SK-N-SH treated with all-trans-retinoic acid at 6 μM for 48 hours (cell line): ENCODE results near the gene BEGAIN.

Source experiments
- ATAC-seq: fragments of 200-7000 bp; cut with Tn5 transposase; 3 replicates; pipeline ENCODE4 v1.9.1; 2020; ENCODE audit warnings: mild to moderate bottlenecking, moderate library complexity
- ARNTL ChIP-seq: fragments of 450-650 bp; formaldehyde crosslinking; IDR thresholded peaks from 2 replicates; pipeline ENCODE4 v1.5.0; 2020; ENCODE audit warnings: low read depth, mild to moderate bottlenecking, moderate library complexity, borderline replicate concordance
- BACH2 ChIP-seq: fragments of 250-450 bp; sonication (Bioruptor Pico); IDR thresholded peaks from 2 replicates; pipeline ENCODE4 v1.9.0; 2021; ENCODE audit warnings: mild to moderate bottlenecking, borderline replicate concordance
- CREB5 ChIP-seq: fragments of 250-450 bp; sonication (Bioruptor Pico); IDR thresholded peaks from 2 replicates; pipeline ENCODE4 v1.5.1; 2020; ENCODE audit warnings: low read depth, mild to moderate bottlenecking, moderate library complexity
- CSDC2 ChIP-seq: fragments of 250-450 bp; sonication (Bioruptor Pico); IDR thresholded peaks from 2 replicates; pipeline ENCODE4 v1.5.0; 2020; ENCODE audit warnings: mild to moderate bottlenecking, moderate library complexity
- CSRNP3 ChIP-seq: fragments of 250-450 bp; sonication (Bioruptor Pico); IDR thresholded peaks from 2 replicates; pipeline ENCODE4 v1.5.1; 2021; ENCODE audit warnings: mild to moderate bottlenecking, moderate library complexity
- ESRRG ChIP-seq: fragments of 250-450 bp; sonication (Bioruptor Pico); IDR thresholded peaks from 2 replicates; pipeline ENCODE4 v1.6.1; 2021; ENCODE audit warnings: mild to moderate bottlenecking
- GLIS3 ChIP-seq: fragments of 250-450 bp; sonication (Bioruptor Pico); IDR thresholded peaks from 2 replicates; pipeline ENCODE4 v1.5.0; 2020; ENCODE audit warnings: mild to moderate bottlenecking, moderate library complexity
- ISL1 ChIP-seq: fragments of 250-450 bp; sonication (Bioruptor Pico); IDR thresholded peaks from 2 replicates; pipeline ENCODE4 v2.1.2; 2022; ENCODE audit warnings: mild to moderate bottlenecking, moderate library complexity
- PATZ1 ChIP-seq: fragments of 250-450 bp; sonication (Bioruptor Pico); IDR thresholded peaks from 2 replicates; pipeline ENCODE4 v1.8.0; 2020; ENCODE audit warnings: mild to moderate bottlenecking, moderate library complexity, borderline replicate concordance
- POU6F1 ChIP-seq: fragments of 250-450 bp; sonication (Bioruptor Pico); IDR thresholded peaks from 2 replicates; pipeline ENCODE4 v1.8.0; 2021; ENCODE audit warnings: low read depth, mild to moderate bottlenecking, moderate library complexity, borderline replicate concordance
- PPARA ChIP-seq: fragments of 250-450 bp; sonication (Bioruptor Pico); IDR thresholded peaks from 2 replicates; pipeline ENCODE4 v1.5.0; 2020; ENCODE audit warnings: mild to moderate bottlenecking, borderline replicate concordance
- RARB ChIP-seq: fragments of 250-450 bp; sonication (Bioruptor Pico); IDR thresholded peaks from 2 replicates; pipeline ENCODE4 v1.8.0; 2021; ENCODE audit warnings: mild to moderate bottlenecking, moderate library complexity
- SNAI2 ChIP-seq: fragments of 250-450 bp; sonication (Bioruptor Pico); IDR thresholded peaks from 2 replicates; pipeline ENCODE4 v1.5.0; 2020; ENCODE audit warnings: mild to moderate bottlenecking, moderate library complexity
- TOX ChIP-seq: fragments of 250-450 bp; sonication (Bioruptor Pico); IDR thresholded peaks from 2 replicates; pipeline ENCODE4 v1.8.0; 2021; ENCODE audit warnings: mild to moderate bottlenecking, moderate library complexity, borderline replicate concordance
- ZC3H10 ChIP-seq: fragments of 250-450 bp; sonication (Bioruptor Pico); IDR thresholded peaks from 2 replicates; pipeline ENCODE4 v1.5.1; 2021; ENCODE audit warnings: mild to moderate bottlenecking, moderate library complexity
- ZFP3 ChIP-seq: fragments of 250-450 bp; sonication (Bioruptor Pico); IDR thresholded peaks from 2 replicates; pipeline ENCODE4 v1.5.0; 2020; ENCODE audit warnings: mild to moderate bottlenecking, moderate library complexity
- ZFP30 ChIP-seq: fragments of 450-650 bp; formaldehyde crosslinking; IDR thresholded peaks from 2 replicates; pipeline ENCODE4 v1.5.0; 2022; ENCODE audit warnings: mild to moderate bottlenecking, moderate library complexity
- ZNF565 ChIP-seq: fragments of 450-650 bp; formaldehyde crosslinking; conservative IDR thresholded peaks from 2 replicates; pipeline ENCODE4 v1.5.0; 2020; ENCODE audit warnings: low read depth, mild to moderate bottlenecking, moderate library complexity
- ZNF70 ChIP-seq: fragments of 450-650 bp; formaldehyde crosslinking; IDR thresholded peaks from 2 replicates; pipeline ENCODE4 v1.5.0; 2020; ENCODE audit warnings: mild to moderate bottlenecking, moderate library complexity
- ZNF8 ChIP-seq: fragments of 450-650 bp; formaldehyde crosslinking; IDR thresholded peaks from 2 replicates; pipeline ENCODE4 v1.5.0; 2020; ENCODE audit warnings: mild to moderate bottlenecking, moderate library complexity

BEGAIN gene

GRCh38 chr14:100607611-100607956 is 20.4 kb upstream of the BEGAIN start (continued):
- TF ChIP-seq CREB5 (no peak), ZNF8 (CRISPR knock-in tag) (no peak), ARNTL (no peak), ZC3H10 (CRISPR knock-in tag) (no peak)

GRCh38 chr14:100606687-100607610 is 19.7 kb upstream of the BEGAIN start:
- no peak; the same call in 2 of the 3 replicates for ATAC-seq
- TF ChIP-seq ISL1 (CRISPR knock-in tag) = no peak
- no peak for TF ChIP-seq CREB5
- TF ChIP-seq CSDC2 (CRISPR knock-in tag) = no peak
- no peak for TF ChIP-seq ARNTL
- TF ChIP-seq GLIS3 (CRISPR knock-in tag) = no peak
- no peak for TF ChIP-seq PPARA (CRISPR knock-in tag)
- no peak for TF ChIP-seq ZNF8 (CRISPR knock-in tag)
- TF ChIP-seq TOX (CRISPR knock-in tag) = no peak
- no peak for TF ChIP-seq POU6F1 (CRISPR knock-in tag)
- TF ChIP-seq ZNF70 (CRISPR knock-in tag) = no peak
- TF ChIP-seq RARB = no peak
- TF ChIP-seq CSRNP3 (CRISPR knock-in tag) = no peak
- TF ChIP-seq BACH2 (CRISPR knock-in tag) = no peak

- no peak; the same call in 2 of the 3 replicates for ATAC-seq
- TF ChIP-seq RARB (no peak), ZFP30 (CRISPR knock-in tag) (no peak), ZNF565 (CRISPR knock-in tag) (no peak), ZC3H10 (CRISPR knock-in tag) (no peak), ESRRG (CRISPR knock-in tag) (no peak), ARNTL (no peak)
Observed at GRCh38 chr14:100605706-100606686, 18.8 kb upstream of the BEGAIN start.

GRCh38 chr14:100605230-100605629 is 18.0 kb upstream of the BEGAIN start:
- ATAC-seq = no peak
- TF ChIP-seq ZNF70 (CRISPR knock-in tag) (no peak), PPARA (CRISPR knock-in tag) (no peak), GLIS3 (CRISPR knock-in tag) (no peak), ESRRG (CRISPR knock-in tag) (no peak), ZFP3 (no peak), SNAI2 (CRISPR knock-in tag) (no peak), ZC3H10 (CRISPR knock-in tag) (no peak), POU6F1 (CRISPR knock-in tag) (no peak), PATZ1 (CRISPR knock-in tag) (no peak), ZNF8 (CRISPR knock-in tag) (no peak), CREB5 (no peak)
